GM12878 (cell line): ENCODE measurements around the gene GTF2A1. TPM values are rescaled to one million over a fixed set of nuclear protein-coding genes. Genes with fewer than 3 reads are reported as not detected.

Experiments used
- ATAC-seq: fragments of 200-7000 bp; cut with Tn5 transposase; 3 replicates; pipeline ENCODE4 v1.9.1; 2020; ENCODE audit warnings: mild to moderate bottlenecking, moderate library complexity
- BruUV-seq: library from RNA; stranded (reverse); fragments of 400-500 nt; replicated peaks from 2 replicates; lab custom pipeline; 2021; lab: Mats Ljungman, UMichigan
- CTCF ChIA-PET: fragments of 300-600 bp; sonication (Branson Sonifier 250); formaldehyde crosslinking; extraction: SDS; loops from one replicate; lab custom pipeline; 2021; ENCODE audit warnings: inconsistent platforms; lab: Yijun Ruan, JAX
- POLR2A ChIA-PET: fragments of 350-600 bp; formaldehyde crosslinking; extraction: SDS; loops from one replicate; lab custom pipeline; 2021; ENCODE audit warnings: inconsistent platforms; lab: Charles Lee
- RAD21 ChIA-PET: fragments of 300-600 bp; sonication (Branson Sonifier 250); formaldehyde crosslinking; loops from one replicate; lab custom pipeline; 2023; ENCODE audit warnings: antibody characterized with exemption; ENCODE audit not compliant: unreplicated experiment; lab: Charles Lee
- SMC1A ChIA-PET: fragments of 300-600 bp; sonication (Branson Sonifier 250); formaldehyde crosslinking; loops from one replicate; lab custom pipeline; 2023; ENCODE audit not compliant: unreplicated experiment, uncharacterized antibody; lab: Charles Lee
- DNase-seq: peaks from one replicate; pipeline ENCODE4 v3.0.0-alpha.2; 2011; ENCODE audit warnings: low read depth, low spot score
- FAIRE-seq: peaks from 3 replicates; lab custom pipeline; 2011; peaks lifted over from hg19 to GRCh38; lab: Jason Lieb, UNC
- H2AFZ ChIP-seq: 2 replicates; pipeline ENCODE4 v1.6.0; 2011; ENCODE audit warnings: low read depth, low read length, control low read depth; ENCODE audit not compliant: control insufficient read depth
- H3K27ac ChIP-seq: 2 replicates; pipeline ENCODE4 v1.5.1; 2011; ENCODE audit warnings: control low read depth; ENCODE audit not compliant: control insufficient read depth, insufficient read depth
- H3K27me3 ChIP-seq, 2 experiments: replicated peaks in 1 of 2; 2 replicates each; pipeline versions ENCODE4 v1.6.0 to v1.6.1; 2011; ENCODE audit warnings: low read length in 1 of 2; ENCODE audit not compliant: control insufficient read depth in 2 of 2, insufficient read depth in 2 of 2
- H3K36me3 ChIP-seq, 2 experiments: 2 replicates each; pipeline ENCODE4 v1.5.1; 2011; ENCODE audit warnings: low read length in 1 of 2; ENCODE audit not compliant: control insufficient read depth in 2 of 2, insufficient read depth in 2 of 2
- H3K4me1 ChIP-seq: 2 replicates; pipeline ENCODE4 v1.6.1; 2011; ENCODE audit warnings: mild to moderate bottlenecking, low read length, moderate library complexity, mixed read lengths; ENCODE audit not compliant: control insufficient read depth, insufficient read depth
- H3K4me2 ChIP-seq: 2 replicates; pipeline ENCODE4 v1.6.0; 2011; ENCODE audit warnings: control low read depth; ENCODE audit not compliant: control insufficient read depth, insufficient read depth
- H3K4me3 ChIP-seq: fragments of 200-600 bp; sonication (generic); 2 replicates; pipeline ENCODE4 v1.5.1; 2016
- H3K79me2 ChIP-seq: 2 replicates; pipeline ENCODE4 v1.6.0; 2011; ENCODE audit warnings: low read length; ENCODE audit not compliant: control insufficient read depth, insufficient read depth
- H3K9ac ChIP-seq: 2 replicates; pipeline ENCODE4 v1.8.0; 2011; ENCODE audit warnings: low read length, control low read depth, mixed read lengths; ENCODE audit not compliant: control insufficient read depth, insufficient read depth
- H3K9me3 ChIP-seq: replicated peaks from 3 replicates; pipeline ENCODE4 v1.5.1; 2011; ENCODE audit warnings: mild to moderate bottlenecking, low read length; ENCODE audit not compliant: control insufficient read depth, insufficient read depth
- H4K20me1 ChIP-seq: 2 replicates; pipeline ENCODE4 v1.6.0; 2011; ENCODE audit not compliant: control insufficient read depth, insufficient read depth
- BCL3 ChIP-seq: IDR thresholded peaks from 2 replicates; pipeline ENCODE4 v1.6.1; 2011; ENCODE audit warnings: borderline replicate concordance, low read depth, mild to moderate bottlenecking, moderate library complexity, low read length; ENCODE audit not compliant: insufficient read depth, poor library complexity, severe bottlenecking
- CBX3 ChIP-seq: fragments of 200-600 bp; sonication (generic); IDR thresholded peaks from 2 replicates; pipeline ENCODE4 v1.6.1; 2016; ENCODE audit warnings: low read depth, borderline replicate concordance
- CHD1 ChIP-seq: IDR thresholded peaks from 2 replicates; pipeline ENCODE4 v1.6.1; 2012; ENCODE audit warnings: low read depth, low read length, improper control_type of control experiment
- MLLT1 ChIP-seq: fragments of 450-650 bp; IDR thresholded peaks from 2 replicates; pipeline ENCODE4 v1.6.1; 2016; ENCODE audit warnings: mild to moderate bottlenecking
- MYC ChIP-seq: IDR thresholded peaks from 2 replicates; pipeline ENCODE4 v1.6.1; 2011; ENCODE audit warnings: mild to moderate bottlenecking, low read length, moderate library complexity, inconsistent platforms; ENCODE audit not compliant: insufficient read depth, insufficient replicate concordance, insufficient read length, severe bottlenecking
- NFXL1 ChIP-seq: fragments of 450-650 bp; IDR thresholded peaks from 2 replicates; pipeline ENCODE4 v1.6.1; 2017; ENCODE audit warnings: antibody characterized with exemption, mild to moderate bottlenecking, borderline replicate concordance
- POLR2AphosphoS5 ChIP-seq: IDR thresholded peaks from 2 replicates; pipeline ENCODE4 v1.6.1; 2011; ENCODE audit warnings: mild to moderate bottlenecking, low read length, inconsistent platforms
- RAD51 ChIP-seq: fragments of 450-650 bp; IDR thresholded peaks from 2 replicates; pipeline ENCODE4 v1.6.1; 2016; ENCODE audit warnings: moderate library complexity, mild to moderate bottlenecking, inconsistent platforms
- RELB ChIP-seq: fragments of 450-650 bp; IDR thresholded peaks from 2 replicates; pipeline ENCODE4 v1.6.1; 2017; ENCODE audit warnings: low read depth, mild to moderate bottlenecking, moderate library complexity
- SIN3A ChIP-seq: IDR thresholded peaks from 2 replicates; pipeline ENCODE4 v1.6.1; 2012; ENCODE audit warnings: low read depth, low read length, improper control_type of control experiment
- SRF ChIP-seq, 2 experiments: IDR thresholded peaks; 2 replicates each; pipeline ENCODE4 v1.6.1; 2011; ENCODE audit warnings: low read depth in 2 of 2, low read length in 2 of 2, mild to moderate bottlenecking in 1 of 2, moderate library complexity in 1 of 2
- TAF1 ChIP-seq: IDR thresholded peaks from 2 replicates; pipeline ENCODE4 v1.6.1; 2011; ENCODE audit warnings: mild to moderate bottlenecking, low read depth, low read length, borderline replicate concordance
- TCF12 ChIP-seq: IDR thresholded peaks from 2 replicates; pipeline ENCODE4 v1.6.1; 2011; ENCODE audit warnings: low read depth, mild to moderate bottlenecking, low read length
- WGBS: methylation state at CpG from one replicate; pipeline ENCODE4 v1.1.6; 2016; ENCODE audit warnings: low lambda C conversion rate; ENCODE audit not compliant: insufficient replicate concordance, insufficient coverage; ENCODE audit errors: missing lambda C conversion rate; 5-methylcytosine and 5-hydroxymethylcytosine counted together
- in situ Hi-C: fragments of 300-500 bp; cut with MboI; formaldehyde crosslinking; loops from 9 replicates; pipeline ENCODE4 v1.14.3; 2018; ENCODE audit warnings: mixed read lengths
- intact Hi-C: fragments of 100-400 bp; cut with micrococcal nuclease; formaldehyde crosslinking; loops from one replicate; pipeline ENCODE4 v1.14.2; 2022; ENCODE audit not compliant: unreplicated experiment
- polyA plus RNA-seq, 11 experiments: library from polyadenylated mRNA; depleted of rRNA in 4 of 11; unstranded in 6 of 11; stranded (reverse) in 5 of 11; fragments of >200 nt; fragmentation: Nextera tagmentation in 4 of 11; fragmentation: Illumina TruSeq in 1 of 11; extraction: Ambion mirVana in 4 of 11; extraction: Trizol in 1 of 11; gene quantifications; 1 replicate in 1 of 11; 2 replicates in 10 of 11; pipeline versions ENCODE4 v1.2.1 to v1.2.3, GENCODE V29; 2011 to 2016; ENCODE audit warnings: inconsistent platforms in 2 of 11, missing spikeins in 2 of 11, low read depth in 1 of 11
- total RNA-seq, 4 experiments: library from RNA; depleted of rRNA in 3 of 4; stranded (reverse); fragments of >200 nt in 3 of 4; fragmentation: Illumina TruSeq in 1 of 4; extraction: Trizol in 1 of 4; gene quantifications; 2 replicates each; pipeline versions ENCODE4 v1.2.1 to v1.2.3, GENCODE V29; 2013 to 2021

Gene GTF2A1
- total and polyA plus RNA-seq, 10 of the 15 experiments (the other 5 are each of a cell fraction or from before 2014, with no cell fraction given): 2.5 to 28.7 (median 14.9) TPM

- no peaks in the 10 kb centered on the region for H4K20me1 ChIP-seq
- no TSS peak for BruUV-seq
- TF ChIP-seq MLLT1 (no peak), NFXL1 (no peak), MYC (no peak), POLR2AphosphoS5 (no peak), CHD1 (no peak), SIN3A (no peak)
- ATAC-seq (no peak), DNase-seq (no peak), FAIRE-seq (no peak)
- ChIA-PET SMC1A (interaction anchor here (1.5 to 2.5 kb wide), 2 partner anchors 27 to 147 kb away, joined by 3 to 8 read pairs; no protein-coding TSS in a partner anchor), RAD21 (no interaction called here), POLR2A (no interaction called here), CTCF (interaction anchor here (1.9 kb wide), 1 partner anchor 26 kb away, joined by 4 read pairs; no protein-coding TSS in a partner anchor)
- intact Hi-C loops: no loop called here
- no peaks in the 10 kb centered on the region for H3K27me3 ChIP-seq
- 90% methylated on average over 8 of the region's 8 CpGs for whole genome bisulfite sequencing
- no peaks in the 10 kb centered on the region for H3K79me2 ChIP-seq
- no peaks in the 10 kb centered on the region for H3K9me3 ChIP-seq
- peaks cover 9% of the 10 kb centered on the region for H3K4me1 ChIP-seq
- in situ Hi-C loops: no loop called here
- no peak overlapping the region for H2AFZ ChIP-seq
- H3K36me3 ChIP-seq: no peaks in the 10 kb centered on the region
- no peak overlapping the region for H3K4me2 ChIP-seq
- no peak overlapping the region for H3K9ac ChIP-seq
- H3K27ac ChIP-seq: no peak overlapping the region
- no peak overlapping the region for H3K4me3 ChIP-seq
These were observed 77.0 kb downstream of the GTF2A1 start for GRCh38 chr14:81143793-81144192.

GRCh38 chr14:81141426-81141825, 79.3 kb downstream of the GTF2A1 start:
- no TSS peak for BruUV-seq
- Histone ChIP-seq H4K20me1 (no peaks in the 10 kb centered on the region), H3K36me3 (no peaks in the 10 kb centered on the region), H3K79me2 (no peaks in the 10 kb centered on the region), H3K9ac (no peak overlapping the region), H3K4me2 (no peak overlapping the region), H3K4me3 (no peak overlapping the region), H3K9me3 (no peaks in the 10 kb centered on the region), H3K4me1 (no peaks in the 10 kb centered on the region), H3K27ac (no peak overlapping the region), H2AFZ (no peak overlapping the region), H3K27me3 (no peaks in the 10 kb centered on the region)
- in situ Hi-C loops: no loop called here
- no peak for ATAC-seq
- FAIRE-seq: no peak
- 20% methylated on average over 2 of the region's 2 CpGs for WGBS
- POLR2A ChIA-PET: interaction anchor here (1.4 kb wide), 1 partner anchor 13 kb away, joined by 3 read pairs; no protein-coding TSS in a partner anchor
- no peak for DNase-seq
- RAD21 ChIA-PET: no interaction called here
- SMC1A ChIA-PET: no interaction called here
- intact Hi-C loops: no loop called here
- CTCF ChIA-PET: interaction anchor here (0.7 to 1.5 kb wide), 2 partner anchors 20 to 59 kb away, joined by 3 to 6 read pairs; no protein-coding TSS in a partner anchor
- TF ChIP-seq RAD51: no peak
- TF ChIP-seq SRF (IDR thresholded peaks at IDR 0.05; ENCODE audit: low read depth in 2 of 2, low read length in 2 of 2): no peak
- TF ChIP-seq RELB: no peak
- TF ChIP-seq TCF12: no peak
- no peak for TF ChIP-seq CBX3
- no peak for TF ChIP-seq BCL3
- no peak for TF ChIP-seq TAF1
